Kidney epithelial cell (primary cell): ENCODE results near the gene CHURC1. TPM values are rescaled to one million over a fixed set of nuclear protein-coding genes. Genes with fewer than 3 reads are reported as not detected.
A peak's percentile ranks its signal among the peaks of the same experiment; 100 is the strongest.

ENCODE experiments used
- DNase-seq: peaks from one replicate; pipeline ENCODE4 v3.0.0-alpha.2; 2010; ENCODE audit warnings: low read depth
- H3K27me3 ChIP-seq: 2 replicates; pipeline ENCODE4 v1.6.0; 2011; ENCODE audit warnings: low read length; ENCODE audit not compliant: control insufficient read depth, insufficient read depth
- H3K36me3 ChIP-seq: 2 replicates; pipeline ENCODE4 v1.5.1; 2011; ENCODE audit warnings: low read length; ENCODE audit not compliant: control insufficient read depth, insufficient read depth
- H3K4me3 ChIP-seq: 2 replicates; pipeline ENCODE4 v1.5.1; 2011; ENCODE audit warnings: low read depth, mild to moderate bottlenecking, control low read depth, low read length
- total RNA-seq: library from RNA; depleted of rRNA; stranded (reverse); fragments of >200 nt; gene quantifications from 2 replicates; pipeline ENCODE4 v1.2.3, GENCODE V29; 2015
- TF ChIP-seq, protein P1 (sequence below): IDR thresholded peaks from 2 replicates; pipeline ENCODE4 v1.5.1; 2011; ENCODE audit warnings: mild to moderate bottlenecking, moderate library complexity, low read length, control low read depth, inconsistent platforms; ENCODE audit not compliant: insufficient read depth, poor library complexity, severe bottlenecking

Gene CHURC1
- total RNA-seq, 1 donor from 2014 or later, result 56.8 TPM

- Histone ChIP-seq H3K36me3 (no peaks in the 10 kb centered on the region), H3K27me3 (no peaks in the 10 kb centered on the region), H3K4me3 (no peak overlapping the region)
- no peak for DNase-seq
- TF ChIP-seq, protein P1, sequence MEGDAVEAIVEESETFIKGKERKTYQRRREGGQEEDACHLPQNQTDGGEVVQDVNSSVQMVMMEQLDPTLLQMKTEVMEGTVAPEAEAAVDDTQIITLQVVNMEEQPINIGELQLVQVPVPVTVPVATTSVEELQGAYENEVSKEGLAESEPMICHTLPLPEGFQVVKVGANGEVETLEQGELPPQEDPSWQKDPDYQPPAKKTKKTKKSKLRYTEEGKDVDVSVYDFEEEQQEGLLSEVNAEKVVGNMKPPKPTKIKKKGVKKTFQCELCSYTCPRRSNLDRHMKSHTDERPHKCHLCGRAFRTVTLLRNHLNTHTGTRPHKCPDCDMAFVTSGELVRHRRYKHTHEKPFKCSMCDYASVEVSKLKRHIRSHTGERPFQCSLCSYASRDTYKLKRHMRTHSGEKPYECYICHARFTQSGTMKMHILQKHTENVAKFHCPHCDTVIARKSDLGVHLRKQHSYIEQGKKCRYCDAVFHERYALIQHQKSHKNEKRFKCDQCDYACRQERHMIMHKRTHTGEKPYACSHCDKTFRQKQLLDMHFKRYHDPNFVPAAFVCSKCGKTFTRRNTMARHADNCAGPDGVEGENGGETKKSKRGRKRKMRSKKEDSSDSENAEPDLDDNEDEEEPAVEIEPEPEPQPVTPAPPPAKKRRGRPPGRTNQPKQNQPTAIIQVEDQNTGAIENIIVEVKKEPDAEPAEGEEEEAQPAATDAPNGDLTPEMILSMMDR, result no peak
Observed at GRCh38 chr14:64937171-64937820, 23.0 kb downstream of the CHURC1 start.

DNA sequence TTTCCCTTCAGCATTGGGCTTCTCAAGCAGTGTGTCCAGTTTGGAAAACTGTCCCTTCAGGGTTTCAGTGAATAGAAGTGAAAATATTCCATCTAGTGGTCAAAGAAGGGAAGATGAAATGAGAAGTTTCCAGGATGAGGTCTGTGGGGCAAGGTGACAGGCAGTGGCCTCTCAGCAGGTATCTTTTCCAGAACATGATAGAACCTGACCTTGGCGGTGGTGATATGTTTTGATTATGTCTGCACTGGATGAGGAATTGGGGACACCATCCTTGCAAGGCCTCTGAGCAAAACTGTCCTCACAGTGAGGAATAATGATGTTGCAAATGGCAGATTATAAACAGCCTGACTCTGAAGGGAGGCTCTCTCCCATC lies 23.6 kb downstream of the CHURC1 start:
- no peak for DNase-seq
- Histone ChIP-seq H3K36me3 (no peaks in the 10 kb centered on the region), H3K4me3 (no peak overlapping the region), H3K27me3 (no peaks in the 10 kb centered on the region)
- TF ChIP-seq, protein P1, result peak; percentile 15

- H3K36me3 ChIP-seq, result no peaks in the 10 kb centered on the region
- TF ChIP-seq, protein P1, result no peak
- H3K27me3 ChIP-seq, result no peaks in the 10 kb centered on the region
- DNase-seq, result no peak
- no peak overlapping the region for H3K4me3 ChIP-seq
Observed at GRCh38 chr14:64938972-64939816, 24.9 kb downstream of the CHURC1 start.

- TF ChIP-seq, protein P1, result no peak
- Histone ChIP-seq H3K36me3 (no peaks in the 10 kb centered on the region), H3K27me3 (no peaks in the 10 kb centered on the region), H3K4me3 (no peak overlapping the region)
- DNase-seq, result no peak
Observed at GRCh38 chr14:64939817-64940190, 25.5 kb downstream of the CHURC1 start.

- no peak overlapping the region for H3K4me3 ChIP-seq
- DNase-seq, result no peak
- no peaks in the 10 kb centered on the region for H3K36me3 ChIP-seq
- H3K27me3 ChIP-seq, result no peaks in the 10 kb centered on the region
- TF ChIP-seq, protein P1, result no peak
Observed at GRCh38 chr14:64940336-64940910, 26.2 kb downstream of the CHURC1 start.
